WTC11 (cell line): ENCODE data around the gene IFT122. TPM values are rescaled to one million over a fixed set of nuclear protein-coding genes. Genes with fewer than 3 reads are reported as not detected.

Source experiments
- ATAC-seq: fragments of 200-7000 bp; cut with Tn5 transposase; 2 replicates; pipeline ENCODE4 v1.10.0; 2021; ENCODE audit warnings: mild to moderate bottlenecking, moderate library complexity
- CTCF ChIA-PET: fragments of 300-600 bp; sonication (Branson Sonifier 250); formaldehyde crosslinking; loops from one replicate; lab custom pipeline; 2021; ENCODE audit warnings: antibody characterized with exemption; lab: Charles Lee
- POLR2A ChIA-PET: fragments of 350-600 bp; sonication (Branson Sonifier 250); formaldehyde crosslinking; loops from one replicate; lab custom pipeline; 2021; ENCODE audit warnings: antibody characterized with exemption; lab: Charles Lee
- DNase-seq: peaks from one replicate; pipeline ENCODE4 v3.0.0; 2021; ENCODE audit warnings: low spot score
- H3K27ac Mint-ChIP-seq: 2 replicates; pipeline ENCODE4 v1.8.0; 2021; ENCODE audit warnings: mixed read lengths
- H3K27me3 Mint-ChIP-seq: 2 replicates; pipeline ENCODE4 v1.8.0; 2021; ENCODE audit warnings: low read depth, mild to moderate bottlenecking, moderate library complexity, mixed read lengths
- H3K36me3 Mint-ChIP-seq: 2 replicates; pipeline ENCODE4 v1.8.0; 2021; ENCODE audit warnings: mixed read lengths
- H3K4me1 Mint-ChIP-seq: 2 replicates; pipeline ENCODE4 v1.8.0; 2022; ENCODE audit warnings: mixed read lengths
- H3K4me3 Mint-ChIP-seq: 2 replicates; pipeline ENCODE4 v1.8.0; 2021; ENCODE audit warnings: mild to moderate bottlenecking, moderate library complexity, mixed read lengths
- H3K9me3 Mint-ChIP-seq: 2 replicates; pipeline ENCODE4 v1.8.0; 2021; ENCODE audit warnings: mixed read lengths
- CREB1 ChIP-seq: sonication (generic); formaldehyde crosslinking; IDR thresholded peaks from 2 replicates; pipeline ENCODE4 v1.8.0; 2023; ENCODE audit warnings: mild to moderate bottlenecking, missing genetic modification reagents
- CREM ChIP-seq: sonication (generic); formaldehyde crosslinking; IDR thresholded peaks from 2 replicates; pipeline ENCODE4 v1.8.1; 2022; ENCODE audit warnings: mild to moderate bottlenecking, missing genetic modification reagents, moderate library complexity
- FOXJ3 ChIP-seq: sonication (generic); formaldehyde crosslinking; IDR thresholded peaks from 2 replicates; pipeline ENCODE4 v1.9.0; 2021; ENCODE audit warnings: missing genetic modification reagents, mild to moderate bottlenecking, borderline replicate concordance
- IRF2 ChIP-seq: sonication (generic); formaldehyde crosslinking; IDR thresholded peaks from 2 replicates; pipeline ENCODE4 v1.8.0; 2022; ENCODE audit warnings: low read depth, missing genetic modification reagents, borderline replicate concordance
- MXD4 ChIP-seq: fragments of 250-450 bp; sonication (Bioruptor Pico); IDR thresholded peaks from 2 replicates; pipeline ENCODE4 v1.8.0; 2021; ENCODE audit warnings: mild to moderate bottlenecking, moderate library complexity, borderline replicate concordance
- RELA ChIP-seq: sonication (generic); formaldehyde crosslinking; IDR thresholded peaks from 2 replicates; pipeline ENCODE4 v1.8.1; 2022; ENCODE audit warnings: missing genetic modification reagents, mild to moderate bottlenecking, borderline replicate concordance
- SP1 ChIP-seq: sonication (generic); formaldehyde crosslinking; conservative IDR thresholded peaks from 2 replicates; pipeline ENCODE4 v1.8.1; 2022; ENCODE audit warnings: missing genetic modification reagents
- ZBTB21 ChIP-seq: sonication (generic); formaldehyde crosslinking; IDR thresholded peaks from 2 replicates; pipeline ENCODE4 v1.8.1; 2023; ENCODE audit warnings: mild to moderate bottlenecking, missing genetic modification reagents, borderline replicate concordance
- ZNF263 ChIP-seq: sonication (generic); formaldehyde crosslinking; IDR thresholded peaks from 2 replicates; pipeline ENCODE4 v1.8.1; 2022; ENCODE audit warnings: low read depth, mild to moderate bottlenecking, moderate library complexity, missing genetic modification reagents
- total RNA-seq: library from RNA; stranded (reverse); gene quantifications from 3 replicates; pipeline ENCODE4 v1.2.3, GENCODE V29; 2021
- TF ChIP-seq, protein P1 (sequence below): sonication (generic); formaldehyde crosslinking; IDR thresholded peaks from 2 replicates; pipeline ENCODE4 v1.8.0; 2022; ENCODE audit warnings: missing genetic modification reagents
- TF ChIP-seq, protein P2 (sequence below): fragments of 250-450 bp; sonication (Bioruptor Pico); IDR thresholded peaks from 2 replicates; pipeline ENCODE4 v2.1.2; 2022; ENCODE audit warnings: mild to moderate bottlenecking, moderate library complexity
- TF ChIP-seq, protein P3 (sequence below): fragments of 250-450 bp; sonication (Bioruptor Pico); IDR thresholded peaks from 2 replicates; pipeline ENCODE4 v1.9.0; 2021; ENCODE audit warnings: mild to moderate bottlenecking
- TF ChIP-seq, protein P4 (sequence below): sonication (generic); formaldehyde crosslinking; IDR thresholded peaks from 2 replicates; pipeline ENCODE4 v1.8.0; 2023; ENCODE audit warnings: missing genetic modification reagents, mild to moderate bottlenecking, borderline replicate concordance
- TF ChIP-seq, protein P5 (sequence below): sonication (generic); formaldehyde crosslinking; IDR thresholded peaks from 2 replicates; pipeline ENCODE4 v1.8.1; 2022; ENCODE audit warnings: mild to moderate bottlenecking, missing genetic modification reagents, moderate library complexity, borderline replicate concordance
- TF ChIP-seq, protein P6 (sequence below): fragments of 250-450 bp; sonication (Bioruptor Pico); conservative IDR thresholded peaks from 2 replicates; pipeline ENCODE4 v1.9.0; 2021; ENCODE audit warnings: mild to moderate bottlenecking
- TF ChIP-seq, protein P7 (sequence below): fragments of 200-600 bp; IDR thresholded peaks from 2 replicates; pipeline ENCODE4 v1.8.0; 2022; ENCODE audit warnings: antibody characterized with exemption
- TF ChIP-seq, protein P8 (sequence below): sonication (generic); formaldehyde crosslinking; IDR thresholded peaks from 2 replicates; pipeline ENCODE4 v1.8.1; 2023; ENCODE audit warnings: mild to moderate bottlenecking, missing genetic modification reagents, moderate library complexity

IFT122 gene
- total RNA-seq, 1 experiment from 2014 or later = 22.8 TPM

DNA sequence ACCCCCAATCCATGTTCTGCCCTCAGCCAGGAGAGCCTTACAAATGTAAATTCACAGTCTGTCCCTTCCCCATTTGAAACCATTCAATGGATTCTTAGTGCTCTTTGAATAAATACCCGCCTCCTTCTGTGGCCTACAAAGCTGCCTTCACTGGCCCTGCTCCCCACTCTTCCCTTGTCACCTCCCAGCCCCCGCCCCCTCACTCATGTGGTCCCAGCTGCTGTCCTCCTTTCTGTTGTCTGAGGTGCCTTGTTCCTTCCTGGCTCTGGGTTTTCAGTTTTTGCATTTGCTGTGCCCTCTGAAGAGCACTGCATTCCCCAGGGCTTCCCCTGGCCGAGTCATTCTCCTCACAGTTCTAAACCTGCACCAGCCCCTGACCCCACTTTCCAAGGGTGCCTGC, 14.8 kb upstream of the IFT122 start:
- Mint-ChIP-seq H3K27ac (peak overlapping the region; percentile 31; the same call in 1 of the 2 replicates), H3K9me3 (no peaks in the 10 kb centered on the region), H3K4me1 (peaks cover 47% of the 10 kb centered on the region), H3K4me3 (no peak overlapping the region), H3K27me3 (peaks cover 23% of the 10 kb centered on the region), H3K36me3 (no peaks in the 10 kb centered on the region)
- CTCF ChIA-PET = interaction anchor here (1.1 to 1.6 kb wide), 3 partner anchors 14 to 72 kb away, joined by 4 to 7 read pairs (median 6); partner anchors contain the start of genes IFT122 and MBD4
- POLR2A ChIA-PET = interaction anchor here (0.6 kb wide), 1 partner anchor 168 kb away, joined by 3 read pairs; no protein-coding TSS in a partner anchor
- ATAC-seq (peak; percentile 20), DNase-seq (no peak)
- TF ChIP-seq MXD4 (CRISPR knock-in tag) (no peak), FOXJ3 (no peak), RELA (CRISPR knock-in tag) (no peak), CREM (CRISPR knock-in tag) (no peak), ZBTB21 (CRISPR knock-in tag) (no peak), SP1 (CRISPR knock-in tag) (no peak), IRF2 (CRISPR knock-in tag) (no peak), ZNF263 (CRISPR knock-in tag) (no peak), CREB1 (CRISPR knock-in tag) (no peak)
- TF ChIP-seq, protein P1, sequence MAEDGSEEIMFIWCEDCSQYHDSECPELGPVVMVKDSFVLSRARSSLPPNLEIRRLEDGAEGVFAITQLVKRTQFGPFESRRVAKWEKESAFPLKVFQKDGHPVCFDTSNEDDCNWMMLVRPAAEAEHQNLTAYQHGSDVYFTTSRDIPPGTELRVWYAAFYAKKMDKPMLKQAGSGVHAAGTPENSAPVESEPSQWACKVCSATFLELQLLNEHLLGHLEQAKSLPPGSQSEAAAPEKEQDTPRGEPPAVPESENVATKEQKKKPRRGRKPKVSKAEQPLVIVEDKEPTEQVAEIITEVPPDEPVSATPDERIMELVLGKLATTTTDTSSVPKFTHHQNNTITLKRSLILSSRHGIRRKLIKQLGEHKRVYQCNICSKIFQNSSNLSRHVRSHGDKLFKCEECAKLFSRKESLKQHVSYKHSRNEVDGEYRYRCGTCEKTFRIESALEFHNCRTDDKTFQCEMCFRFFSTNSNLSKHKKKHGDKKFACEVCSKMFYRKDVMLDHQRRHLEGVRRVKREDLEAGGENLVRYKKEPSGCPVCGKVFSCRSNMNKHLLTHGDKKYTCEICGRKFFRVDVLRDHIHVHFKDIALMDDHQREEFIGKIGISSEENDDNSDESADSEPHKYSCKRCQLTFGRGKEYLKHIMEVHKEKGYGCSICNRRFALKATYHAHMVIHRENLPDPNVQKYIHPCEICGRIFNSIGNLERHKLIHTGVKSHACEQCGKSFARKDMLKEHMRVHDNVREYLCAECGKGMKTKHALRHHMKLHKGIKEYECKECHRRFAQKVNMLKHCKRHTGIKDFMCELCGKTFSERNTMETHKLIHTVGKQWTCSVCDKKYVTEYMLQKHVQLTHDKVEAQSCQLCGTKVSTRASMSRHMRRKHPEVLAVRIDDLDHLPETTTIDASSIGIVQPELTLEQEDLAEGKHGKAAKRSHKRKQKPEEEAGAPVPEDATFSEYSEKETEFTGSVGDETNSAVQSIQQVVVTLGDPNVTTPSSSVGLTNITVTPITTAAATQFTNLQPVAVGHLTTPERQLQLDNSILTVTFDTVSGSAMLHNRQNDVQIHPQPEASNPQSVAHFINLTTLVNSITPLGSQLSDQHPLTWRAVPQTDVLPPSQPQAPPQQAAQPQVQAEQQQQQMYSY (CRISPR knock-in tag) = no peak
- TF ChIP-seq, protein P2, sequence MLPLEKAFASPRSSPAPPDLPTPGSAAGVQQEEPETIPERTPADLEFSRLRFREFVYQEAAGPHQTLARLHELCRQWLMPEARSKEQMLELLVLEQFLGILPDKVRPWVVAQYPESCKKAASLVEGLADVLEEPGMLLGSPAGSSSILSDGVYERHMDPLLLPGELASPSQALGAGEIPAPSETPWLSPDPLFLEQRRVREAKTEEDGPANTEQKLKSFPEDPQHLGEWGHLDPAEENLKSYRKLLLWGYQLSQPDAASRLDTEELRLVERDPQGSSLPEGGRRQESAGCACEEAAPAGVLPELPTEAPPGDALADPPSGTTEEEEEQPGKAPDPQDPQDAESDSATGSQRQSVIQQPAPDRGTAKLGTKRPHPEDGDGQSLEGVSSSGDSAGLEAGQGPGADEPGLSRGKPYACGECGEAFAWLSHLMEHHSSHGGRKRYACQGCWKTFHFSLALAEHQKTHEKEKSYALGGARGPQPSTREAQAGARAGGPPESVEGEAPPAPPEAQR (CRISPR knock-in tag) = no peak
- TF ChIP-seq, protein P3, sequence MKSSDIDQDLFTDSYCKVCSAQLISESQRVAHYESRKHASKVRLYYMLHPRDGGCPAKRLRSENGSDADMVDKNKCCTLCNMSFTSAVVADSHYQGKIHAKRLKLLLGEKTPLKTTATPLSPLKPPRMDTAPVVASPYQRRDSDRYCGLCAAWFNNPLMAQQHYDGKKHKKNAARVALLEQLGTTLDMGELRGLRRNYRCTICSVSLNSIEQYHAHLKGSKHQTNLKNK (CRISPR knock-in tag) = no peak
- TF ChIP-seq, protein P4, sequence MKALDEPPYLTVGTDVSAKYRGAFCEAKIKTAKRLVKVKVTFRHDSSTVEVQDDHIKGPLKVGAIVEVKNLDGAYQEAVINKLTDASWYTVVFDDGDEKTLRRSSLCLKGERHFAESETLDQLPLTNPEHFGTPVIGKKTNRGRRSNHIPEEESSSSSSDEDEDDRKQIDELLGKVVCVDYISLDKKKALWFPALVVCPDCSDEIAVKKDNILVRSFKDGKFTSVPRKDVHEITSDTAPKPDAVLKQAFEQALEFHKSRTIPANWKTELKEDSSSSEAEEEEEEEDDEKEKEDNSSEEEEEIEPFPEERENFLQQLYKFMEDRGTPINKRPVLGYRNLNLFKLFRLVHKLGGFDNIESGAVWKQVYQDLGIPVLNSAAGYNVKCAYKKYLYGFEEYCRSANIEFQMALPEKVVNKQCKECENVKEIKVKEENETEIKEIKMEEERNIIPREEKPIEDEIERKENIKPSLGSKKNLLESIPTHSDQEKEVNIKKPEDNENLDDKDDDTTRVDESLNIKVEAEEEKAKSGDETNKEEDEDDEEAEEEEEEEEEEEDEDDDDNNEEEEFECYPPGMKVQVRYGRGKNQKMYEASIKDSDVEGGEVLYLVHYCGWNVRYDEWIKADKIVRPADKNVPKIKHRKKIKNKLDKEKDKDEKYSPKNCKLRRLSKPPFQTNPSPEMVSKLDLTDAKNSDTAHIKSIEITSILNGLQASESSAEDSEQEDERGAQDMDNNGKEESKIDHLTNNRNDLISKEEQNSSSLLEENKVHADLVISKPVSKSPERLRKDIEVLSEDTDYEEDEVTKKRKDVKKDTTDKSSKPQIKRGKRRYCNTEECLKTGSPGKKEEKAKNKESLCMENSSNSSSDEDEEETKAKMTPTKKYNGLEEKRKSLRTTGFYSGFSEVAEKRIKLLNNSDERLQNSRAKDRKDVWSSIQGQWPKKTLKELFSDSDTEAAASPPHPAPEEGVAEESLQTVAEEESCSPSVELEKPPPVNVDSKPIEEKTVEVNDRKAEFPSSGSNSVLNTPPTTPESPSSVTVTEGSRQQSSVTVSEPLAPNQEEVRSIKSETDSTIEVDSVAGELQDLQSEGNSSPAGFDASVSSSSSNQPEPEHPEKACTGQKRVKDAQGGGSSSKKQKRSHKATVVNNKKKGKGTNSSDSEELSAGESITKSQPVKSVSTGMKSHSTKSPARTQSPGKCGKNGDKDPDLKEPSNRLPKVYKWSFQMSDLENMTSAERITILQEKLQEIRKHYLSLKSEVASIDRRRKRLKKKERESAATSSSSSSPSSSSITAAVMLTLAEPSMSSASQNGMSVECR (CRISPR knock-in tag) = no peak
- TF ChIP-seq, protein P5, sequence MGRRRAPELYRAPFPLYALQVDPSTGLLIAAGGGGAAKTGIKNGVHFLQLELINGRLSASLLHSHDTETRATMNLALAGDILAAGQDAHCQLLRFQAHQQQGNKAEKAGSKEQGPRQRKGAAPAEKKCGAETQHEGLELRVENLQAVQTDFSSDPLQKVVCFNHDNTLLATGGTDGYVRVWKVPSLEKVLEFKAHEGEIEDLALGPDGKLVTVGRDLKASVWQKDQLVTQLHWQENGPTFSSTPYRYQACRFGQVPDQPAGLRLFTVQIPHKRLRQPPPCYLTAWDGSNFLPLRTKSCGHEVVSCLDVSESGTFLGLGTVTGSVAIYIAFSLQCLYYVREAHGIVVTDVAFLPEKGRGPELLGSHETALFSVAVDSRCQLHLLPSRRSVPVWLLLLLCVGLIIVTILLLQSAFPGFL (CRISPR knock-in tag) = no peak
- TF ChIP-seq, protein P6, sequence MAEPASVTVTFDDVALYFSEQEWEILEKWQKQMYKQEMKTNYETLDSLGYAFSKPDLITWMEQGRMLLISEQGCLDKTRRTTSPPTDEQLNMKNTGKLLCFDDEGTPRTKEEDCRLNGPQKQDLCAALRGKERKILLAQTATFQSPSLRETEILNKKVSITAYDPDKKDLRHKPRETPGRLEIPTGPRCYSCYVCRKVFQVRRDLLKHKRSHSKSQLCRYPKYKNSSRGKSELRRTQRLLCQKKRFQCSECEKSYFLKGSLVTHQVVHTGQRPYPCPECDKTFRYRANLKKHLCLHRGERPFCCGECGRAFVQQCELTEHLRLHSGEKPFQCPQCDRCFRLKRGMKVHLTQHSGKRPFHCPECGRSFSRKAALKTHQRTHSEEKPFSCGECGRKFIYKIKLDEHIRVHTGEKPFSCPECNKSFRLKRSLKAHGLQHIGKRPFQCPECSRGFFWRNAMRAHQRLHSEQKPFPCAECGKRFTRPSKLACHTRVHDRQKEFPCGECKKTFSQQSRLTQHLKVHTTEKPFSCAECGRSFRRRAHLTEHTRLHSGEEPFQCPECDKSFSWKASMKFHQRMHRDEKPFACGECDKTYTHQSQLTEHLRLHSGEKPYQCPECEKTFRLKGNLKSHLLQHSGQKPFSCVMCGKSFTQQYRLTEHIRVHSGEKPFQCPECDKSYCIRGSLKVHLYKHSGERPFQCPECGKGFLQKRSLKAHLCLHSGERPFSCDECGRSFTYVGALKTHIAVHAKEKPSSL = no peak
- TF ChIP-seq, protein P7, sequence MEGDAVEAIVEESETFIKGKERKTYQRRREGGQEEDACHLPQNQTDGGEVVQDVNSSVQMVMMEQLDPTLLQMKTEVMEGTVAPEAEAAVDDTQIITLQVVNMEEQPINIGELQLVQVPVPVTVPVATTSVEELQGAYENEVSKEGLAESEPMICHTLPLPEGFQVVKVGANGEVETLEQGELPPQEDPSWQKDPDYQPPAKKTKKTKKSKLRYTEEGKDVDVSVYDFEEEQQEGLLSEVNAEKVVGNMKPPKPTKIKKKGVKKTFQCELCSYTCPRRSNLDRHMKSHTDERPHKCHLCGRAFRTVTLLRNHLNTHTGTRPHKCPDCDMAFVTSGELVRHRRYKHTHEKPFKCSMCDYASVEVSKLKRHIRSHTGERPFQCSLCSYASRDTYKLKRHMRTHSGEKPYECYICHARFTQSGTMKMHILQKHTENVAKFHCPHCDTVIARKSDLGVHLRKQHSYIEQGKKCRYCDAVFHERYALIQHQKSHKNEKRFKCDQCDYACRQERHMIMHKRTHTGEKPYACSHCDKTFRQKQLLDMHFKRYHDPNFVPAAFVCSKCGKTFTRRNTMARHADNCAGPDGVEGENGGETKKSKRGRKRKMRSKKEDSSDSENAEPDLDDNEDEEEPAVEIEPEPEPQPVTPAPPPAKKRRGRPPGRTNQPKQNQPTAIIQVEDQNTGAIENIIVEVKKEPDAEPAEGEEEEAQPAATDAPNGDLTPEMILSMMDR = no peak
- TF ChIP-seq, protein P8, sequence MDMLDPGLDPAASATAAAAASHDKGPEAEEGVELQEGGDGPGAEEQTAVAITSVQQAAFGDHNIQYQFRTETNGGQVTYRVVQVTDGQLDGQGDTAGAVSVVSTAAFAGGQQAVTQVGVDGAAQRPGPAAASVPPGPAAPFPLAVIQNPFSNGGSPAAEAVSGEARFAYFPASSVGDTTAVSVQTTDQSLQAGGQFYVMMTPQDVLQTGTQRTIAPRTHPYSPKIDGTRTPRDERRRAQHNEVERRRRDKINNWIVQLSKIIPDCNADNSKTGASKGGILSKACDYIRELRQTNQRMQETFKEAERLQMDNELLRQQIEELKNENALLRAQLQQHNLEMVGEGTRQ (CRISPR knock-in tag) = no peak
